GM21360 (cell line): ENCODE results near the gene IL1RL1.

Experiments used
- ATAC-seq: cut with Tn5 transposase; IDR thresholded peaks from one replicate; pipeline ENCODE4 v1.9.1; 2021; ENCODE audit warnings: mild to moderate bottlenecking, moderate library complexity; ENCODE audit not compliant: unreplicated experiment

IL1RL1 gene

DNA sequence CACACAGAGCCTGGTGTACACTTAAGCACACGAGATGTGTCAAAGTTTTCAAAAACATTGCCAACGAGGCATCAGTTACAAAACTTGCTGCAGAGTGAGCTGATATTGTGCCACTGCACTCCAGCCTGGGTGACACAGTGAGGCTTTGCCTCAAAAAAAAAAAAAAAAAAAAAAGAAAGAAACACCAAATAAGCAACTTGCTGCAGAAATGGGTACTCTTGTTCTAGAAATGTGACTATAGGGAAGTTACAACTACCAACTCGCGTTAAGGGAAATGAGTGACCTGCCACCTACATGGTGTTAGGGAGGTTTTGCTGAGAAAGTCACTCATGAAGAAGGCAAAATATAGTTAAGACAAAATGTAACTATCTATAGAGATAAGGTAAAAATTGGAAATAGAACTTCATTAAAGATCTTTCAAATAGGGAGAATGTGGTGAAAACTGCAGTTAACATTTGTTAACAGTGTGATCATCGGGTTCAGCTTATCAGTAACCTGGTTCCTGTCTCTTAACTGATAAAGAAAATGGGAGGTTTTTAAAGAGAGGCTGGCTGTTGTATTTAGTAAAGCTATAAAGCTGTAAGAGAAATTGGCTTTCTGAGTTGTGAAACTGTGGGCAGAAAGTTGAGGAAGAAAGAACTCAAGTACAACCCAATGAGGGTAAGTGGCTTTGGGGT is at the start of gene IL1RL1:
Gene IL1RL1, plus strand, starts transcription at position 600 of the 677 bp plus-strand sequence. CDS start 26,702 bp downstream, outside the sequence.
- ATAC-seq, result no peak

GRCh38 chr2:102262216-102263129 is 48.9 kb upstream of the IL1RL1 start:
- ATAC-seq, result no peak

GRCh38 chr2:102264952-102265351 is 46.4 kb upstream of the IL1RL1 start:
- no peak for ATAC-seq

DNA sequence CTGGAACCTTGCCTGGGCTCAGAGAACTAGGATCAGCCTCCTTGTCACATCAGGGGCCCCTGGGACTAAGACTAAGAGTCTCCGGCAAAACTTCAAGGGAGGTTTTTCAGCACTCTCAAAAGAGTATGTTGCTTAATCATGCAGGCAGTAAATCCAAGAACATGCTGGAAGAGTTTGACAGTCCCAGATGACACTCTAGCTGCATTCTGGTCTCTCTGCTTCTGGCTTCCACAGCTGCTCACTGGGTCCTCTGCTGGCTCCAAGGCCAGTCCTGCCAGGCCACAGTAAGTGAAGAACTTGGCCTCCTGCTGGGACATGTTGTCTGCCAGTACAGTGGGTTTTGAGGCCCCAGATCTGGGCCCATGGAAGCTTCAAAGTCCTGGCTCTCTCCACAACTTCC is 45.2 kb upstream of the IL1RL1 start:
- ATAC-seq, result no peak

- no peak for ATAC-seq
These were observed 43.6 kb upstream of the IL1RL1 start for GRCh38 chr2:102267774-102268173.

- ATAC-seq, result no peak
These were observed 42.7 kb upstream of the IL1RL1 start for GRCh38 chr2:102268510-102269199.

- ATAC-seq, result no peak
These were observed 42.2 kb upstream of the IL1RL1 start for GRCh38 chr2:102269200-102269524.

DNA sequence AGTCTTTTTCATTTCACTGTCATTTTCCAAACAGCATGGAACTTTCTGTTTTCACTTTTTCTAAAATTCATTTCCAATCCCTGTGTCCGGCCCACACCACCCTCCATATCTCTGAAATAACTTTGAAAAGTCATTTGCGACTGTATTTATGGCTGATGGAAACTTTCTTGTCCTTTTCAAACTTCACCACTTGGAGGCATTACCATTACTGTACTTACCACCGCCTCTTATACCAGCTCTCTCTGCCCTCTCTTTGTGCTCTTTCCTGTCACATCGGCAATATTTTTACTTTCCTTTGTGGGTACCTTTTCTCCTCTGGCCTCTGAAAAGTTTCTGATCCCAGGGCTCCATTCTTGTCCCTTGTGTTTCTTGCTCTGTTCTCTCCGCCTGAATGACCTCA is 39.5 kb upstream of the IL1RL1 start:
- no peak for ATAC-seq

DNA sequence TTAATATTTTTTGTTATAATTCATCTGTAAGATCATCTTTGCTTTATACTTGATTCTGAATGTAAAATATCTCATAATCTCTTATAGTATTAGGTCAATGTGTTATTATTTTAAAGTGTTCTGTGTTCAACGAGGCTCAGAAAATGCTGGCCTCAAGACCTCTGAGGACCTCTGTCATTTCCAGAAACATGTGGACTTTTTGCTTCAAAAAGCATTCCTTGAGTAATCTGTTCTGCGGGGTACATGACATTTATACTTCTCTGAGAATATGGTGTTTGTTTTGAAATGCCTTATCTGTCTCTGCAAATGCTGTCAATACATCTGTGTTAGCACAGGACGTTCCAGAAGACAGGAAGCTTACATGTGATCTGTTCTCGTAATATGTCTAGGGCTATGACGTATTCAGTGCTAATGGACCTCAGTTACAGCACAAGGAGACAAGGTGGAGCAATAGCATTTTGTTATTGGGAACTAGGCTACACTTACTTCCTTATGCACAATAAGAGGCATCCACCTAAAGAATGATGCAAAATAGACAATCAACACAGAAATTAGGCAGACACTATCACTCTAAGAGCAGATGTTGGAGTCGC is 37.6 kb upstream of the IL1RL1 start:
- no peak for ATAC-seq

- ATAC-seq, result no peak
These were observed 34.7 kb upstream of the IL1RL1 start for GRCh38 chr2:102276549-102277201.

- no peak for ATAC-seq
These were observed 34.1 kb upstream of the IL1RL1 start for GRCh38 chr2:102277202-102277700.

DNA sequence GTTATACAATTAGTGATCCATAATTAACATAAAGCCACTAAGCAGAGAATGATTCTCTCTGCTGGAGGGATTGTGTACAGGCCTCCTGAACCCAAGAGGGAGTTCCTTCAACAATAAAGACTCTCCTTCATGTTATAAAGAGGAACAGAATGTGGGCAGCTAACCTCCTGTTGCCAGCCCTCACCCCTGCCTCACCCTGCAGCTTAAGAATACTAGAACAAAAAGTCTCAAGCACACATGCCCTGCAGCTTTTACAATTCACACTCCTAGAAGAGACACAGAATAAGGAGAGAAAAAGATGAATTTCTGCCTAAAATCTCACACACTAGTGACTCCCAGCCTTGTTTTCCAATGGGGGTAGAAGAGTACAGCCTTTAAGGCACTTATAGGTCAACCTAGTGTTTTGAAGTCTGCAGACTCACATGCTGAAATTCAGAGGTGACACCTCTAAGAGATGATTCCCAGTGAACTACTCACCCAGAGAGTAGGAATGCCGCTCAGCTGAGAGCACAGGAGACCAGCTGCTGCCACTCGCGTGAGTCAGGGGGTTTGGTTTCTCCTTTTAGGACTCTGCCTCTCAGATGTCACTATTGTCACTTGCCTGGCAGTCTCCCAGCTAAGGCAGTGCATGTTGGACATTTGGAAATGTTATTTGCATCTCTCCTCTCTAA is 32.5 kb upstream of the IL1RL1 start:
- ATAC-seq, result no peak

- ATAC-seq, result no peak
These were observed 32.0 kb upstream of the IL1RL1 start for GRCh38 chr2:102279391-102279735.

GRCh38 chr2:102282678-102283091 is 28.7 kb upstream of the IL1RL1 start:
- no peak for ATAC-seq

GRCh38 chr2:102283996-102284395 is 27.4 kb upstream of the IL1RL1 start:
- ATAC-seq, result no peak

- no peak for ATAC-seq
These were observed 26.8 kb upstream of the IL1RL1 start for GRCh38 chr2:102284611-102285010.

- ATAC-seq, result no peak
These were observed 26.0 kb upstream of the IL1RL1 start for GRCh38 chr2:102285368-102285767.

DNA sequence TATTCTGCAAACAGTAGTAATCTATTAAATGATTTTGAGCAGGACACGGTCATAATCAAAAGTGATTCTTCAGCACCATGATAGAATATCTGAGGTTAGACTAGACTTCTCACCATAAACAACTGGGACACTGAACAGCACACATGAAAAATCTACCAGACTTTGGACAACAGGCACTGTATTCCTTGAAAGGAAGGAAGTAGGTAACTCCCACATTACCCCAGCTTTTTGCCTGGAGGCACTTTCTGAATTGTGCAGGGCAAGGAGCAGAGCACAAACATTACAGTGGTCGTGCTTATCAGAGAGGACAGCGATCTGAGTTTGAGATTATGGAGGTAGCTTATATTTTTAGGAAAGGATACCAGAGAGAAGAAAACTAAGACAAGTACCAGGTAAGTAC is 25.3 kb upstream of the IL1RL1 start:
- ATAC-seq, result no peak

GRCh38 chr2:102289129-102289528 is 22.2 kb upstream of the IL1RL1 start:
- ATAC-seq, result no peak

- ATAC-seq, result no peak
These were observed 20.8 kb upstream of the IL1RL1 start for GRCh38 chr2:102290594-102290993.
